ENCODE results near the gene KLHL29.
A peak's percentile ranks its signal among the peaks of the same experiment; 100 is the strongest.

Gene KLHL29

GRCh38 chr2:23347471-23348092, 37.4 kb upstream of the KLHL29 start:
- TF ChIP-seq NFIC (IDR thresholded peaks at IDR 0.05) (no peak), MAX (IDR thresholded peaks at IDR 0.05) (no peak), TCF12 (IDR thresholded peaks at IDR 0.05; ENCODE audit: low read depth) (no peak), EGR1 (IDR thresholded peaks at IDR 0.05) (no peak), FOXM1 (IDR thresholded peaks at IDR 0.05; ENCODE audit: borderline replicate concordance, low read depth) (no peak), EP300 (IDR thresholded peaks at IDR 0.05; ENCODE audit: borderline replicate concordance) (no peak), RAD21 (IDR thresholded peaks at IDR 0.05; ENCODE audit: low read depth) (no peak), CREB1 (IDR thresholded peaks at IDR 0.05; ENCODE audit: low read depth) (no peak), TAF1 (IDR thresholded peaks at IDR 0.05; ENCODE audit: low read depth) (no peak), ZBTB7A (IDR thresholded peaks at IDR 0.05; ENCODE audit: low read depth) (no peak), REST (IDR thresholded peaks at IDR 0.05; ENCODE audit: low read depth) (no peak), USF1 (IDR thresholded peaks at IDR 0.05) (no peak), CEBPB (IDR thresholded peaks at IDR 0.05) (no peak), YY1 (IDR thresholded peaks at IDR 0.05; ENCODE audit: low read depth) (no peak), TEAD4 (IDR thresholded peaks at IDR 0.05) (no peak)

- TF ChIP-seq EGR1 (IDR thresholded peaks at IDR 0.05) = peak; percentile 42; the same call in 1 of the 2 replicates
Observed at GRCh38 chr2:23348093-23348481, 36.9 kb upstream of the KLHL29 start.

- TF ChIP-seq REST (IDR thresholded peaks at IDR 0.05; ENCODE audit: low read depth) = no peak
- TF ChIP-seq TAF1 (IDR thresholded peaks at IDR 0.05; ENCODE audit: low read depth) = no peak
- no peak for TF ChIP-seq RAD21 (IDR thresholded peaks at IDR 0.05; ENCODE audit: low read depth)
- no peak for TF ChIP-seq TCF12 (IDR thresholded peaks at IDR 0.05; ENCODE audit: low read depth)
- no peak for TF ChIP-seq CEBPB (IDR thresholded peaks at IDR 0.05)
- TF ChIP-seq TEAD4 (IDR thresholded peaks at IDR 0.05) = no peak
Observed at GRCh38 chr2:23349508-23349907, 35.5 kb upstream of the KLHL29 start.

GRCh38 chr2:23350041-23350791, 34.8 kb upstream of the KLHL29 start:
- no peak for TF ChIP-seq RAD21 (IDR thresholded peaks at IDR 0.05; ENCODE audit: low read depth)
- TF ChIP-seq USF1 (IDR thresholded peaks at IDR 0.05) = no peak
- no peak for TF ChIP-seq REST (IDR thresholded peaks at IDR 0.05; ENCODE audit: low read depth)
- TF ChIP-seq CEBPB (IDR thresholded peaks at IDR 0.05) = no peak
- TF ChIP-seq TAF1 (IDR thresholded peaks at IDR 0.05; ENCODE audit: low read depth) = no peak
- no peak for TF ChIP-seq CREB1 (IDR thresholded peaks at IDR 0.05; ENCODE audit: low read depth)
- no peak for TF ChIP-seq FOXM1 (IDR thresholded peaks at IDR 0.05; ENCODE audit: borderline replicate concordance, low read depth)
- no peak for TF ChIP-seq MAX (IDR thresholded peaks at IDR 0.05)
- TF ChIP-seq EP300 (IDR thresholded peaks at IDR 0.05; ENCODE audit: borderline replicate concordance) = no peak
- TF ChIP-seq NFIC (IDR thresholded peaks at IDR 0.05) = no peak
- no peak for TF ChIP-seq EGR1 (IDR thresholded peaks at IDR 0.05)
- no peak for TF ChIP-seq ZBTB7A (IDR thresholded peaks at IDR 0.05; ENCODE audit: low read depth)
- no peak for TF ChIP-seq TCF12 (IDR thresholded peaks at IDR 0.05; ENCODE audit: low read depth)
- no peak for TF ChIP-seq YY1 (IDR thresholded peaks at IDR 0.05; ENCODE audit: low read depth)
- no peak for TF ChIP-seq TEAD4 (IDR thresholded peaks at IDR 0.05)

Data from Ishikawa (cell line).